Liver (tissue), 9 donors: ENCODE data around the gene MAPK11. TPM values are rescaled to one million over a fixed set of nuclear protein-coding genes. Genes with fewer than 3 reads are reported as not detected.
"Not testable (repeated sequence)": the region's sequence is repeated elsewhere in the genome, so short reads cannot be mapped to it uniquely, and the experiment has no call there.

Source experiments
- DNase-seq: peaks from one replicate; pipeline ENCODE4 v3.0.0-alpha.2; 2017; ENCODE audit warnings: low spot score
- H3K27ac ChIP-seq, 2 donors: one replicate each; pipeline ENCODE4 v1.7.0; 2013; ENCODE audit warnings: inconsistent platforms in 2 of 2, low read length in 2 of 2, control low read depth in 1 of 2, low read depth in 1 of 2, mild to moderate bottlenecking in 1 of 2
- H3K27me3 ChIP-seq, 4 donors: one replicate each; pipeline versions ENCODE4 v1.6.1 to v1.7.0; 2013; ENCODE audit warnings: low read length in 3 of 4, inconsistent platforms in 1 of 4, mild to moderate bottlenecking in 1 of 4, moderate library complexity in 1 of 4; ENCODE audit not compliant: control insufficient read depth in 4 of 4, insufficient read depth in 4 of 4
- H3K36me3 ChIP-seq, 4 donors: one replicate each; pipeline versions ENCODE4 v1.6.1 to v1.7.0; 2013; ENCODE audit warnings: low read length in 3 of 4, mild to moderate bottlenecking in 3 of 4, low read depth in 1 of 4, moderate library complexity in 1 of 4; ENCODE audit not compliant: control insufficient read depth in 4 of 4, insufficient read depth in 3 of 4
- H3K4me1 ChIP-seq, 4 donors: one replicate each; pipeline versions ENCODE4 v1.6.1 to v1.7.0; 2013; ENCODE audit warnings: low read length in 3 of 4, mild to moderate bottlenecking in 3 of 4, moderate library complexity in 1 of 4; ENCODE audit not compliant: control insufficient read depth in 4 of 4, insufficient read depth in 4 of 4
- H3K4me3 ChIP-seq, 3 donors: one replicate each; pipeline versions ENCODE4 v1.6.1 to v1.7.0; 2013; ENCODE audit warnings: low read length in 3 of 3, control low read depth in 1 of 3, low read depth in 1 of 3, mild to moderate bottlenecking in 1 of 3
- H3K9ac ChIP-seq, 2 donors: one replicate each; pipeline ENCODE4 v1.7.0; 2013; ENCODE audit warnings: low read length in 2 of 2, mild to moderate bottlenecking in 2 of 2, moderate library complexity in 2 of 2, control low read depth in 1 of 2, low read depth in 1 of 2
- H3K9me3 ChIP-seq, 4 donors: one replicate each; pipeline versions ENCODE4 v1.6.1 to v1.7.0; 2013; ENCODE audit warnings: low read length in 3 of 4; ENCODE audit not compliant: control insufficient read depth in 4 of 4
- ATF3 ChIP-seq: IDR thresholded peaks from 2 replicates; pipeline ENCODE4 v1.6.1; 2016; ENCODE audit warnings: antibody characterized with exemption
- FOXA1 ChIP-seq: IDR thresholded peaks from 2 replicates; pipeline ENCODE4 v1.6.1; 2016; ENCODE audit warnings: antibody characterized with exemption
- GABPA ChIP-seq, 2 donors: IDR thresholded peaks in 1 of 2; conservative IDR thresholded peaks in 1 of 2; 2 replicates each; pipeline ENCODE4 v1.6.1; 2016; ENCODE audit warnings: antibody characterized with exemption in 2 of 2, mild to moderate bottlenecking in 1 of 2, moderate library complexity in 1 of 2
- JUND ChIP-seq, 2 donors: IDR thresholded peaks; 2 replicates each; pipeline ENCODE4 v1.6.1; 2016; ENCODE audit warnings: antibody characterized with exemption in 2 of 2
- MAX ChIP-seq: IDR thresholded peaks from 2 replicates; pipeline ENCODE4 v1.6.1; 2016; ENCODE audit warnings: antibody characterized with exemption
- NR2F2 ChIP-seq: IDR thresholded peaks from 2 replicates; pipeline ENCODE4 v1.6.1; 2016; ENCODE audit warnings: antibody characterized with exemption
- RAD21 ChIP-seq, 2 donors: IDR thresholded peaks; 2 replicates each; pipeline ENCODE4 v1.6.1; 2016; ENCODE audit warnings: antibody characterized with exemption in 2 of 2, mild to moderate bottlenecking in 2 of 2
- SP1 ChIP-seq: IDR thresholded peaks from 2 replicates; pipeline ENCODE4 v1.6.1; 2018; ENCODE audit warnings: antibody characterized with exemption, mild to moderate bottlenecking
- YY1 ChIP-seq: IDR thresholded peaks from 2 replicates; pipeline ENCODE4 v1.6.1; 2016; ENCODE audit warnings: antibody characterized with exemption, mild to moderate bottlenecking
- WGBS: extraction: QIAGEN DNeasy Blood & Tissue Kit; methylation state at CpG from one replicate; pipeline ENCODE4 v1.1.7; 2013; 5-methylcytosine and 5-hydroxymethylcytosine counted together
- polyA plus RNA-seq, 2 donors: library from polyadenylated mRNA; stranded (reverse) in 1 of 2; unstranded in 1 of 2; fragments of 200-250 nt in 1 of 2; fragments of >200 nt in 1 of 2; fragmentation: Nextera tagmentation in 1 of 2; extraction: Ambion mirVana in 1 of 2; gene quantifications; one replicate each; pipeline versions ENCODE4 v1.2.1 to v1.2.3, GENCODE V29; 2013 to 2015
- total RNA-seq, 2 donors: library from RNA; depleted of rRNA; stranded (reverse); fragments of >200 nt; gene quantifications; one replicate each; pipeline ENCODE4 v1.2.3, GENCODE V29; 2014
- TF ChIP-seq, protein P1 (sequence below): fragments of 150-350 bp; IDR thresholded peaks from 2 replicates; pipeline ENCODE4 v1.5.1; 2017; ENCODE audit warnings: improper control_type of control experiment, low read depth, low read length; ENCODE audit not compliant: missing input control
- TF ChIP-seq, protein P2 (sequence below): IDR thresholded peaks from 2 replicates; pipeline ENCODE4 v1.6.1; 2016; ENCODE audit warnings: antibody characterized with exemption
- TF ChIP-seq, protein P3 (sequence below): IDR thresholded peaks from 2 replicates; pipeline ENCODE4 v1.6.1; 2016; ENCODE audit warnings: antibody characterized with exemption, mild to moderate bottlenecking
- donor health status: healthy.
- donor health status: healthy.
- donor health status: healthy.
- donor health status: healthy.
- donor health status: healthy.

The MAPK11 gene
- total and polyA plus RNA-seq, 4 donors, result 0.65 to 2.0 (median 1.0) TPM

GRCh38 chr22:50274311-50274710 is 4.1 kb upstream of the MAPK11 start:
- Histone ChIP-seq H3K36me3 (peaks cover 6 to 36% (median 20%) of the 10 kb centered on the region in 4 donors), H3K27me3 (no peaks in the 10 kb centered on the region), H3K9me3 (no peaks in the 10 kb centered on the region), H3K4me3 (no peak overlapping the region), H3K9ac (no peak overlapping the region), H3K27ac (no peak overlapping the region), H3K4me1 (peaks cover 15 to 27% (median 23%) of the 10 kb centered on the region in 4 donors)
- 21% methylated on average over 7 of the region's 7 CpGs for WGBS
- no peak for DNase-seq
- TF ChIP-seq RAD21 (IDR thresholded peaks at IDR 0.05) (peak in 1 of 2 donors; percentile 69), MAX (no peak), GABPA (IDR thresholded peaks at IDR 0.05 in 1 of 2, conservative IDR thresholded peaks at IDR 0.05 in 1 of 2) (no peak), ATF3 (no peak)
- TF ChIP-seq, protein P1, sequence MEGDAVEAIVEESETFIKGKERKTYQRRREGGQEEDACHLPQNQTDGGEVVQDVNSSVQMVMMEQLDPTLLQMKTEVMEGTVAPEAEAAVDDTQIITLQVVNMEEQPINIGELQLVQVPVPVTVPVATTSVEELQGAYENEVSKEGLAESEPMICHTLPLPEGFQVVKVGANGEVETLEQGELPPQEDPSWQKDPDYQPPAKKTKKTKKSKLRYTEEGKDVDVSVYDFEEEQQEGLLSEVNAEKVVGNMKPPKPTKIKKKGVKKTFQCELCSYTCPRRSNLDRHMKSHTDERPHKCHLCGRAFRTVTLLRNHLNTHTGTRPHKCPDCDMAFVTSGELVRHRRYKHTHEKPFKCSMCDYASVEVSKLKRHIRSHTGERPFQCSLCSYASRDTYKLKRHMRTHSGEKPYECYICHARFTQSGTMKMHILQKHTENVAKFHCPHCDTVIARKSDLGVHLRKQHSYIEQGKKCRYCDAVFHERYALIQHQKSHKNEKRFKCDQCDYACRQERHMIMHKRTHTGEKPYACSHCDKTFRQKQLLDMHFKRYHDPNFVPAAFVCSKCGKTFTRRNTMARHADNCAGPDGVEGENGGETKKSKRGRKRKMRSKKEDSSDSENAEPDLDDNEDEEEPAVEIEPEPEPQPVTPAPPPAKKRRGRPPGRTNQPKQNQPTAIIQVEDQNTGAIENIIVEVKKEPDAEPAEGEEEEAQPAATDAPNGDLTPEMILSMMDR, result peak; percentile 36

- 81% methylated on average over 10 of the region's 10 CpGs for WGBS
- H3K4me3 ChIP-seq, H3K9me3 ChIP-seq, H3K9ac ChIP-seq, H3K27me3 ChIP-seq, H3K27ac ChIP-seq, DNase-seq: not testable (repeated sequence)
- Histone ChIP-seq H3K4me1 (peaks cover 19 to 32% (median 25%) of the 10 kb centered on the region in 4 donors), H3K36me3 (peaks cover 6 to 31% (median 15%) of the 10 kb centered on the region in 4 donors)
Measured at GRCh38 chr22:50273781-50274180, 3.6 kb upstream of the MAPK11 start.

DNA sequence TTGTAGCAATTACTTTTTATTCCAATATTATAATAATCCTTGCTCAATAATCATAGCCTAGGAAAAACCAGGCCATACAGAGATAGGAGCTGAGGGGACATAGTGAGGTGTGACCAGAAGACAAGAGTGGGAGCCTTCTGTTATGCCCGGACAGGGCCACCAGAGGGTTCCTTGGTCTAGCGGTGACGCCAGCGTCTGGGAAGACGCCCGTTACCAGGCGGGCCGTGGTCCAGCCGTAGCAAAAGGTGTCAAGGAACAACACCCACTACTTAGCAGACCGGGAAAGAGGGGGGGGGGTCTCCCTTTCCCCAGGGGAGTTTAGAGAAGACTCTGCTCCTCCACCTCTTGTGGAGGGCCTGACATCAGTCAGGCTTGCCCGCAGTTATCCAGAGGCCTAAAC is 3.2 kb upstream of the MAPK11 start:
- H3K27ac ChIP-seq, H3K9ac ChIP-seq, DNase-seq, H3K4me3 ChIP-seq, H3K9me3 ChIP-seq, H3K27me3 ChIP-seq: not testable (repeated sequence)
- Histone ChIP-seq H3K4me1 (peaks cover 24 to 37% (median 27%) of the 10 kb centered on the region in 4 donors), H3K36me3 (peaks cover 1 to 27% (median 14%) of the 10 kb centered on the region in 4 donors)
- WGBS, result 52% methylated on average over 11 of the region's 11 CpGs

DNA sequence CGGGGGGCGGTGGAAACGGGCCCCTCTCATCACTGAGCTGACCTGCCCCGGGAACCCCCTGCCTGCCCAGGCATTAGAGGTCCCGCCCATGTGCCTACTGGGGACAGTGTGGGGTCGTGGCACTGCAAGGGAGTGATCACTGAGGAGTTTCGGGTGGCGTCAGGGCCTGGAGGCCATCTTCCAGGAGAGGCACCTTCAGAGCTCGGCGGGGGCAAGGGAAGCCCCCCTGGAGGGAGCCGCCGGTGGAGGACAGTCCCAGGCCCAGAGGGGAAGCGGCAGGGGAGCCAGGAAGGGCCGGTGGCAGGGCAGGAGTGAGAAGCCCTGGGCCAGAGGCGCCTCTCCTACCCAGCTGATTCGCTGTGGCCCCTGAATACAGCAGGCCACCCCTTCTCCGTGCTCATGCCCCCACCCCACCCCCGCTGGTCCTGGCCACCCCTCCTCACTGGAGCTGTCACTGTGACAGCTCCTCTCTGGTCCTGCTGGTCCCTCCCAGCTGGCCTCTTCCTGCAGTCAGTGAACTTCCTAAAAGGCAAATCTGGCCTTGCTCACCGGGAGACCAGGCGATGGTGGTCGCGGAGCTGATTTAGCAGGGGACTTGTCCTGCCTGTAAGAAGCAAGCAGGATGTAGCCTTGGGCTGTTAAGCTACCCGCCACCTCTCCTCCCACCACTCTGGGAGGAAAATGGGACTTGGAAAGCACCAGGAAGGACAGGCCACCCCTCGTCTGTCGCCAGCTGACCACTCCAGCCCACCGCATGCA is 2.0 kb upstream of the MAPK11 start:
- H3K4me3 ChIP-seq, result no peak overlapping the region
- H3K4me1 ChIP-seq, result peaks cover 30 to 47% (median 36%) of the 10 kb centered on the region in 4 donors
- H3K27me3 ChIP-seq, result no peaks in the 10 kb centered on the region
- H3K9me3 ChIP-seq, result no peaks in the 10 kb centered on the region
- H3K9ac ChIP-seq, result no peak overlapping the region
- H3K27ac ChIP-seq, result no peak overlapping the region
- WGBS, result 47% methylated on average over 26 of the region's 26 CpGs
- peaks cover 0 to 17% (median 8%) of the 10 kb centered on the region in 4 donors for H3K36me3 ChIP-seq
- no peak for DNase-seq
- TF ChIP-seq ATF3 (no peak), NR2F2 (no peak), JUND (IDR thresholded peaks at IDR 0.05) (no peak), YY1 (no peak), MAX (no peak), GABPA (IDR thresholded peaks at IDR 0.05 in 1 of 2, conservative IDR thresholded peaks at IDR 0.05 in 1 of 2) (no peak), SP1 (no peak), FOXA1 (no peak), RAD21 (IDR thresholded peaks at IDR 0.05) (no peak)
- TF ChIP-seq, protein P2, sequence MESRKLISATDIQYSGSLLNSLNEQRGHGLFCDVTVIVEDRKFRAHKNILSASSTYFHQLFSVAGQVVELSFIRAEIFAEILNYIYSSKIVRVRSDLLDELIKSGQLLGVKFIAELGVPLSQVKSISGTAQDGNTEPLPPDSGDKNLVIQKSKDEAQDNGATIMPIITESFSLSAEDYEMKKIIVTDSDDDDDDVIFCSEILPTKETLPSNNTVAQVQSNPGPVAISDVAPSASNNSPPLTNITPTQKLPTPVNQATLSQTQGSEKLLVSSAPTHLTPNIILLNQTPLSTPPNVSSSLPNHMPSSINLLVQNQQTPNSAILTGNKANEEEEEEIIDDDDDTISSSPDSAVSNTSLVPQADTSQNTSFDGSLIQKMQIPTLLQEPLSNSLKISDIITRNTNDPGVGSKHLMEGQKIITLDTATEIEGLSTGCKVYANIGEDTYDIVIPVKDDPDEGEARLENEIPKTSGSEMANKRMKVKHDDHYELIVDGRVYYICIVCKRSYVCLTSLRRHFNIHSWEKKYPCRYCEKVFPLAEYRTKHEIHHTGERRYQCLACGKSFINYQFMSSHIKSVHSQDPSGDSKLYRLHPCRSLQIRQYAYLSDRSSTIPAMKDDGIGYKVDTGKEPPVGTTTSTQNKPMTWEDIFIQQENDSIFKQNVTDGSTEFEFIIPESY, result no peak
- TF ChIP-seq, protein P3, sequence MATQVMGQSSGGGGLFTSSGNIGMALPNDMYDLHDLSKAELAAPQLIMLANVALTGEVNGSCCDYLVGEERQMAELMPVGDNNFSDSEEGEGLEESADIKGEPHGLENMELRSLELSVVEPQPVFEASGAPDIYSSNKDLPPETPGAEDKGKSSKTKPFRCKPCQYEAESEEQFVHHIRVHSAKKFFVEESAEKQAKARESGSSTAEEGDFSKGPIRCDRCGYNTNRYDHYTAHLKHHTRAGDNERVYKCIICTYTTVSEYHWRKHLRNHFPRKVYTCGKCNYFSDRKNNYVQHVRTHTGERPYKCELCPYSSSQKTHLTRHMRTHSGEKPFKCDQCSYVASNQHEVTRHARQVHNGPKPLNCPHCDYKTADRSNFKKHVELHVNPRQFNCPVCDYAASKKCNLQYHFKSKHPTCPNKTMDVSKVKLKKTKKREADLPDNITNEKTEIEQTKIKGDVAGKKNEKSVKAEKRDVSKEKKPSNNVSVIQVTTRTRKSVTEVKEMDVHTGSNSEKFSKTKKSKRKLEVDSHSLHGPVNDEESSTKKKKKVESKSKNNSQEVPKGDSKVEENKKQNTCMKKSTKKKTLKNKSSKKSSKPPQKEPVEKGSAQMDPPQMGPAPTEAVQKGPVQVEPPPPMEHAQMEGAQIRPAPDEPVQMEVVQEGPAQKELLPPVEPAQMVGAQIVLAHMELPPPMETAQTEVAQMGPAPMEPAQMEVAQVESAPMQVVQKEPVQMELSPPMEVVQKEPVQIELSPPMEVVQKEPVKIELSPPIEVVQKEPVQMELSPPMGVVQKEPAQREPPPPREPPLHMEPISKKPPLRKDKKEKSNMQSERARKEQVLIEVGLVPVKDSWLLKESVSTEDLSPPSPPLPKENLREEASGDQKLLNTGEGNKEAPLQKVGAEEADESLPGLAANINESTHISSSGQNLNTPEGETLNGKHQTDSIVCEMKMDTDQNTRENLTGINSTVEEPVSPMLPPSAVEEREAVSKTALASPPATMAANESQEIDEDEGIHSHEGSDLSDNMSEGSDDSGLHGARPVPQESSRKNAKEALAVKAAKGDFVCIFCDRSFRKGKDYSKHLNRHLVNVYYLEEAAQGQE, result no peak
